NCI-H1436 treated with DMSO at 0.1 percent for 48 hours (cell line): ENCODE results near the gene SIGLEC9.

ENCODE experiments used
- DNase-seq: peaks from one replicate; lab custom pipeline; 2025; lab: John Stamatoyannopoulos, UW

SIGLEC9 gene

DNA sequence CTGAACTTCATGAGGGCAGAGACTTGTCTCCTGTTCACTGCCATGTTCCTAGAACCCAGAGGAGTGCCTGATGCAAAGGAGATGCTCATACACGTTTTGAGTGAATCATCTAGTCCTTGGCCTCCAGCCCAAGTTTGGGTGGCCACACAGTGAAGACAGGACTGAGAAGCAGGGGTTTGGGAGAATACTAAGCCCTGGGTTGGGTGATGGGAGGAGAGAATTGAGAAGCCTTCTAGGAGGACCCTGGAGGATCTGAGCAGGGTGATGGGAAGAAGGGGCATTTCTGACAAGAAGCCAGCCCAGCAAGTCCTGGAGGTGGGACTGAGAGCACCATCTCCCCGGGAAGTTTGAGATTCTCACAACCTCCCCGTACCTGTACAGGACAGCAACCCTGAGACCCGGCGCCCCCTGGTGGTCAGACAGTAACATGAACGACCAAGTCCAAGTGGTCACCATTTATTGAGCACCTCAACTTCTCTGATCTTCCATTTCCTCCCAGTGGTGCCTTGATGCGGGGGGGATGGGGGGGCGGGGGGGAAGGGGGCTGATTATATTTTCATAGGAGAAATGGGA, 27.5 kb upstream of the SIGLEC9 start:
- no peak for DNase-seq

GRCh38 chr19:51097796-51098195, 26.9 kb upstream of the SIGLEC9 start:
- no peak for DNase-seq

GRCh38 chr19:51098365-51099046, 26.2 kb upstream of the SIGLEC9 start:
- no peak for DNase-seq

GRCh38 chr19:51099047-51099382, 25.7 kb upstream of the SIGLEC9 start:
- no peak for DNase-seq

- DNase-seq: no peak
Observed at GRCh38 chr19:51100601-51101000, 24.1 kb upstream of the SIGLEC9 start.

GRCh38 chr19:51101171-51101865, 23.4 kb upstream of the SIGLEC9 start:
- DNase-seq: no peak

- DNase-seq: no peak
Observed at GRCh38 chr19:51102991-51103390, 21.7 kb upstream of the SIGLEC9 start.

DNA sequence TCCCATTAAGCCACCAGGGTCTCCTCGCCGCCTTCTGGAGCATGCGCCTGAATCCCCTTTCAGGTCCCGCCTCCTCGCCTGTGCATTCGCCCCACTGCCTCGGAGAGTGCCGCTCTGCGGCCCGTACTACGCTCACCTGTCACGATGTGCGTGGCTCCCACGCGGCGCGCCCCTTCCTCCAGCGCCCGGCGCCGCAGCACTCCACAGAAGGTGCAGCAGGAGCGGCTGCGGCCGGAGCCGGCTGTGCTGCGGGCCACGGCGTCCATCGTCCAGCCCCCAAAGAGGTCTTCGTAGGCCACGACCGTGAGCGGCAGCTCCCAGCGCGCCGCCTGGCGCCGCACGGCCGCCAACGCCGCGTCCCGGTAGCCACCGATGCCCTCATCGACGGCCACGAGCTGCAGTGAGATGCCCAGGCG, 20.8 kb upstream of the SIGLEC9 start:
- DNase-seq: no peak

DNA sequence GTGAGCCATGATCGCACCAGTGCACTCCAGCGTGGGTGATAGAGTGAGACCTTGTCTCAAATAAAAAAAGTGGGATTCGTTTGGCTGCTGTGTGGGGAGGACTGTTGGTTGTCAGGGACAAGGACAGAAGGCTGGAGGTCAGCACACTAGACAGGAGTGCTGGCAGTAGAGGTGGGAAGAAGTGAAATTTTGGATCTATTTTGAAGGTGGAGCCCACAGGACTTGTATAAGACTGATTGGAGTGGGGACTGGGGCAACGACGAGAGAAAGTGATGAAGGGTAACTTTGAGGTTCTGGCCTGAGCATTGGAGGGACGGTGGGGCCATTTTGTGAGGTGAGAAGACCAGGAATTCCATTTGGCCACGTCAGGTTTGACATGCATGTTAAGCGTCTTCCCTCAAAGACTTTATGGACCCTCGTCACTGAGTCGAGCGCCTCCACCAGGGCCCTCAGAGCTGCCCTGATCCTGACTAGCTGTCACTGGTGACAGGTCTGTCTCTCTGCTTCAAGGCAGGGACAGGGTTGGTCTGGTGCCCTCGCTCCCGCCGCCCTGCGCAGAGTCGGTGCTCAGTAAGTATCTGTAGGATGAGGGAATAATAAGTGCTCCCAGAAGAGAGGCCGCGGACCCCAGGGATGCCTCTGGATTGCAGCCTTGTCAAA, 17.2 kb upstream of the SIGLEC9 start:
- no peak for DNase-seq

DNA sequence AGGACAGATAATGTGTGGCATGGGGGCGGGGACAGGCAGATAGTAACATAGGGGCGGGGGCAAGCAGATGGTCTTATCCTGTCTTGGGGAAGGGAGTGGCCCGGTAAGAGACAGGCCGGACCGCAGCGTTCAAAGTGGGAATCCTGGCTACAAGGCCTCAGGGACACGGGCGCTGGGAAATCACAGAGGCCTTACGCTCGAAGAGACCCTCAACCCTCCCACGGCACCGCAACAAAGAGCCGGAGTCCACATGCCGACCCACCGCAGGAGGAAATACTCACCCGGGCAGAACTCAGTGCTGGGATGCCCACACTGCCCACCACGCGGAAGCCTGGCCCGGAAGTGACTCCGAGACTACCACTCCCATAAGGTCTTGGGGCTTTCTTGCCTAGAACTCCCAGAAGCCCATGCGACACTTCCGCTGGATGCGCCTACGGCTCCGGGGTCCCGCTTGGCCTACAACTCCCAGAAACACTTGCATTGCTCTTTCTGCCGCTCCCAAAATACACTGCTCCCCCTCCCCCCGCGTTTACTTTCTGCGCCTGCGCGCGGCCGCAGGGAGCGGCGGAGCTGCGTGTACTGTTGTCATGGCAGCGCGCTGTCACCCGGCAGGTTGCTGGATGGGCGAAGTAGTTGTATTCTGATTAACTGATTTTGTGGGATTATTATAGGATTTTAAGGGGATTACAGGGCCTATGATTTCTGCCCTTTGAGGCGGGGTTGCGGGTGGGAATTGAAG, 16.5 kb upstream of the SIGLEC9 start, which contains the start of gene CTU1:
CTU1 (minus strand) TSS at position 344 of the 739 bp plus-strand sequence. CDS start 3,840 bp downstream, outside the sequence.
- DNase-seq: peak; percentile 98

DNA sequence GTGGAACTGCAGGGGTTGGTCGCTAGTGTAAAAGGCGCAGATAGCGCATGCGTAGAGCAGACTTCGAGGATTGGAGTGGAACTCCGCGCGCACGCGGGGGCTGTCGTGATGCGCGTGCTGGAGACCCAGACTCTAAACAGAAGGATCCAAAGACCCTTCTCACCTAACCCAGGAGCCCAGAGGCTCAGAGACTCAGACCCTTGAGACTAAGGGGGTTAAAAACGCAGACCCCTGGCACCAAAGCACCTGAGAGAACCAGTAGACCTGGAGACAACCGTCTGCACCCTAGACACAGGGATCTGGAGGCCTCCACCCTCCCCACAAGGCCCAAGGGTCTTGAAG, 15.9 kb upstream of the SIGLEC9 start:
- DNase-seq: no peak

- DNase-seq: no peak
Observed at GRCh38 chr19:51110666-51110971, 14.1 kb upstream of the SIGLEC9 start.

GRCh38 chr19:51111606-51112005, 13.1 kb upstream of the SIGLEC9 start:
- no peak for DNase-seq

DNA sequence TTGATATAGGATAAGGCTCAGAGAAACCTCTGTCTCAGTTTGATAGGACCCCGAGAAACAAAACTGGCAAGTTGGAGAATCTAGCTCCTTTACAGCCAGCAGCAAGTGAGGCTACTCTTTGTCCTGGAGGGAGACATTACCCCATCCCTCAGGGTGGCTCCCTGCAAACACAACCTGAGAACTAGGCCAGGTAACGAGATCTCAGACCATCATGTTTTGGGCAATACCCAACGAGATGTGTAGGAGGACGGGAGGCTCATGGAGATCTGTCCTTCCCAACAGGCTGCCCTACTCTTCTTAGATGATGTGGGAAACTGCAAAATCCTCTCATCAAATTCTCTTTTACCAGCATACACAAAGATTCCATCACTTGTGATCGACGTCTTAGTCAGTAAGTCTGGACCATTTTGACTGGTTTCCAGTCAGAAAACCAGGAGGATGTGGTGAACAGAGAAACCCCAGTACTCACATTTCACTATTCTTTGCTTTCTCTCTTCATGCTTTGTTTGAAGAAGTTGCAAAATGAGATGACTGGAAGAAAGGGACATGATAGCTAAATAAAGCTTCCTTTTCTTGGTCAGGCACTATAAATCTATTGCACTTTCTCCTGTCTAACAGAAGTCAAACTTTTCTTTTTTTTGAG, 10.5 kb upstream of the SIGLEC9 start:
- no peak for DNase-seq

- DNase-seq: no peak
Observed at GRCh38 chr19:51116736-51117286, 7.9 kb upstream of the SIGLEC9 start.

GRCh38 chr19:51119101-51119500, 5.6 kb upstream of the SIGLEC9 start:
- DNase-seq: no peak

DNA sequence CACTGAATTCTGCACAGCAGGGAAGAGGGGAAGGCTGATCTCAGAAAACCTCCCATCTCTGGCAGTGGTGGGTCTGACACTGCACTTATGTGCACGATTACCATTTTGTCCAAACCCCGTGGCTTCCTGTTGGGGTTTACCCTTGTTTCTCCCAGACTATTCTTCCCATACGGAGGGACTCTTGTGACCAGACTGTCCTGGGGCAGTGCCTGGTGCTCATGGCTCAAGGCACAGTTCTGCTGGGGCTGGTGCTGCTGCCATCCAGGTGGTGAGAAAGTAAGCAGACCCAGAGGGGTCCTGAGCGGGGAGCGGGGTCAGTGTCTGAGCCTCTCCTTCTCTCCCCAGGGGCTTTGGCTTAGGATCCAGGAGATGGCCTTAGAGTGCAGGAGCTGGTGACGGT, 5.1 kb upstream of the SIGLEC9 start:
- no peak for DNase-seq

DNA sequence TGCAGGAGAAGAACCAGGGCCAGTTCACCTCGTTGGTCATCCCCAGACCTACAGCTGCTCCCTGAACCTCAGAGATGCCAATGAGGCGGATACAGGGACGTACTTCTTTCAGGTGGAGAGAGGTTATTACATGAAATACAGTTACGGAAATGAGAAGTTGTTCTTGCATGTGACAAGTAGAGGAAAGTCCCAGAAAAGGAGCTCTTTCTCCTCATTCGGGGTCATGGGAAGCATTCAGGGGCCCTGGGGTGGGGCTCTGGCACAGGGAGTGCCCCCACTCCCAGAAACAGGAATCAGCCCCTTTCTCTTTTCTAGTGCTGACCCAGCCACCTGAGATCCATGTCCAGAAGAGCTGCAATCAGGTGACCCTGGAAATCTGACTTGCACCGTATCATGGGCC, 4.5 kb upstream of the SIGLEC9 start:
- DNase-seq: no peak

- no peak for DNase-seq
Observed at GRCh38 chr19:51121257-51121656, 3.4 kb upstream of the SIGLEC9 start.

DNA sequence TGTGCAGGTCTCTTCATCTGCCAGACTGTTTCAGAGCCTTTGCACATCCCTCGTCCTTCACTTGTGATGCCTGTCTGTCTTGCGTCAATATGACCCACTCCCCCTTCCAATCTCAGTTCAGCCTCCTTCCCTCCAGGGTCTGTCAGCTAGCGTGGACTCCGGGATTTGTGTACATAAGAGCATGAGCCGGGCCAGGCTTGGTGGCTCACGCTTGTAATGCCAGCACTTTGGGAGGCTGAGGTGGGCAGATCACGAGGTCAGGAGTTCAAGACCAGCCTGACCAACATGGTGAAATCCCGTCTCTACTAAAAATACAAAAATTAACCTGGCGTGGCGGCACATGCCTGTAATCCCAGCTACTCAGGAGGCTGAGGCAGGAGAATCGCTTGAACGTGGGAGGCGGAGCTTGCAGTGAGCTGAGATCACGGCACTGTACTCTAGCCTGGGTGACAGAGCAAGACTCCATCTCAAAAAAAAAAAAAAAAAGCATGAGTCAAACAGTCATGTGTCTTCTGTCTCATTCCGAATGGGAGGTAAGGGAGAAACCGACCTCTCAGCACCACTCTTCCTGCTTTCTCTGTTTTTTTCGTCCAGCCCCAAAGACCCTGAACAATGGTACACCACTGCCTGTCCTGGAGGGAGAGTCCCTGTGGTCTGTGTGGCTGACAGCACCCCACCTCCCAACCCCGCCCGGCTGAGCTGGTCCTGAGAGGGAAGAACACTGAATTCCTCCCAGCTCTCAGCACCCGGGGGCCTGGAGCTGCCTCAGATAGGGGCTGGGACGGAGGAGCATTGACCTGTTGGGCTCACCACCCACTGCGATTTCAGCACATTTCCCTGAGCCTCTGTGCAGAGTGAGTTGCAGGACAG, 2.4 kb upstream of the SIGLEC9 start:
- DNase-seq: no peak

- DNase-seq: no peak
Observed at GRCh38 chr19:51123381-51123800, 1.3 kb upstream of the SIGLEC9 start.
